Hepatocyte (in vitro differentiated cells): ENCODE results near the gene TMA7.

ENCODE experiments used
- EZH2 ChIP-seq: fragments of 200-600 bp; sonication (generic); IDR thresholded peaks from 2 replicates; pipeline ENCODE4 v1.6.1; 2016; ENCODE audit warnings: antibody characterized with exemption, mild to moderate bottlenecking, borderline replicate concordance
- TF ChIP-seq, protein P1 (sequence below): fragments of 200-600 bp; sonication (generic); IDR thresholded peaks from 2 replicates; pipeline ENCODE4 v1.5.1; 2016; ENCODE audit warnings: antibody characterized with exemption, mild to moderate bottlenecking; ENCODE audit not compliant: poor library complexity

DNA sequence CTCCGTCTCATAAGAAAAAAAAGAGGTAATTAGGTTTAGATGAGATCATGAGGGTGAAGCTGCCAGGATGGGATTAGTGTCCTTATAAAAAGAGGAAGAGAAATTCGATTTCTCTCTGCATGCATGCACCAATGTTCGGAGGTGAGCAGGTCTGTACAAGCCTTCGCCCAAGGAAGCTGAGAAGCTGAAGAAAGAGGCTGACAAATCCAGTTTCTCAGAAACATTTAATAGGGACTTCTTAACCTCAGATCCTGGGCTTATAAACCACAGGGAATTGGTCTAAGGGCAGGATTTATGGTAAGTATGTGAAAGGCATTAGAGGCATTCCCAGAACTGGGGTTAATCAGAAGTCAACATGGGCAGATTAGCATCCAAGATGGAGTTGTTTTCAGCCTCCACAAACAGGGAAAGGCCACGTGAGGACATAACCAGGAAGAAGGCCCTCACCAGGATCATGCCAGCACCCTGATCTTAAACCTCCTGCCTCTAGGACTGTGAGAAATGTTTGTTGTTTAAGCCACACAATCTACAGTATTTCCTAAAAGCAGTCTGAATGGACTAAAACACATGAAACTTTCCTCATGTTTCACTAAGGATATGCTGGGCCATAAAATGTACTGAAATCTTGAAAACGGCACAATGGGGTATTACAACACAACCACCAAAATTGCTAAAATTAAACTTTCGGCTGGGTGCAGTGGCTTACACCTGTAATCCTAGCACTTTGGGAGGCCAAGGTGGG, 52.6 kb downstream of the TMA7 start:
- TF ChIP-seq, protein P1, sequence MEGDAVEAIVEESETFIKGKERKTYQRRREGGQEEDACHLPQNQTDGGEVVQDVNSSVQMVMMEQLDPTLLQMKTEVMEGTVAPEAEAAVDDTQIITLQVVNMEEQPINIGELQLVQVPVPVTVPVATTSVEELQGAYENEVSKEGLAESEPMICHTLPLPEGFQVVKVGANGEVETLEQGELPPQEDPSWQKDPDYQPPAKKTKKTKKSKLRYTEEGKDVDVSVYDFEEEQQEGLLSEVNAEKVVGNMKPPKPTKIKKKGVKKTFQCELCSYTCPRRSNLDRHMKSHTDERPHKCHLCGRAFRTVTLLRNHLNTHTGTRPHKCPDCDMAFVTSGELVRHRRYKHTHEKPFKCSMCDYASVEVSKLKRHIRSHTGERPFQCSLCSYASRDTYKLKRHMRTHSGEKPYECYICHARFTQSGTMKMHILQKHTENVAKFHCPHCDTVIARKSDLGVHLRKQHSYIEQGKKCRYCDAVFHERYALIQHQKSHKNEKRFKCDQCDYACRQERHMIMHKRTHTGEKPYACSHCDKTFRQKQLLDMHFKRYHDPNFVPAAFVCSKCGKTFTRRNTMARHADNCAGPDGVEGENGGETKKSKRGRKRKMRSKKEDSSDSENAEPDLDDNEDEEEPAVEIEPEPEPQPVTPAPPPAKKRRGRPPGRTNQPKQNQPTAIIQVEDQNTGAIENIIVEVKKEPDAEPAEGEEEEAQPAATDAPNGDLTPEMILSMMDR = no peak
- TF ChIP-seq EZH2 = no peak
